GM10266 (cell line): Measurements from ENCODE around the gene SGPL1.

ENCODE experiments used
- DNase-seq: peaks from one replicate; pipeline ENCODE4 v3.0.0; 2012; ENCODE audit errors: extremely low spot score
- CTCF ChIP-seq: IDR thresholded peaks from 2 replicates; pipeline ENCODE4 v1.5.1; 2012; ENCODE audit warnings: mild to moderate bottlenecking, low read depth; ENCODE audit not compliant: control insufficient read depth, insufficient read depth; ENCODE audit errors: missing control alignments

SGPL1 gene

GRCh38 chr10:70909326-70909935 lies 93.7 kb downstream of the SGPL1 start:
- no peak for DNase-seq
- TF ChIP-seq CTCF = no peak

DNA sequence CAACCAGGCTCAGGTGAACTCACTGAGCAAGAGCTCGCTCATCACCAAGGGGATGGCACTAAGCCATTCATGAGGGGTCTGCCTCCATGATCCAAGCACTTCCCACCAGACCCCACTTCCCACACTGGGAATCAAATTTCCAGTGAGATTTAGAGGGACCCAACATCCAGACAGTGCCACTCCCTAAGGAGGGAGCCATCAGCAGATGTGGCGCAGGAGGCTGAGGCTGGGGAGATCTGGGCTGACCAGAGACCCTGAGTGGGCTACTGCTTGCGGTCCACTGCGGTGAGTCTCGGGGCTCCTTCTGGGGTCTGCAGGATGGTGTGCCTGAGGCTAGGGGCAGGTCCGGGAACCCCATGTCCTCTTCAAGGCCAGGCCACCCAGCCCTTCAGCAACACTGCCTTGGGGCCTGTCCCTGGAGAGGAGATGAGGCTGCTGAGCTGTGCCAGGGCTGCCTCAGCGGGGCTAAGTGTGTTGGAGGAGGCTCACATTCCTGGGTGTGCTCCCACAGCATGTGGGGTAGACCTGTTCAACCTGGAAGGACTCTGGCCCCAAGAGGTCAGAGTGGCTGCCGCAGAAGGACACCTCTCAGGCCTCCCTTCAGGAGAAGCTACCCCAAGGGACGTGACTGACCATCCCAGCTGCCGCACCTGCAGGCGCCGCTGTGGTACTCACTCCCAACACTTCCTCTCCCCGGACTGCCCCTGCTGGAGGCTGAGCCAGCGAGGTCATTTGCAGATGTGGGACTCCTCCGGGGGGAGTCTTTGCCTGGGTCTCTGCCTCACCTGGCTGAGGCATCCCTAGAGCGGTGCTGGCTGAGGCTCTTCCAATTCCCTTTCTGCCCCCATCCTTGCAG lies 95.0 kb downstream of the SGPL1 start:
- TF ChIP-seq CTCF = no peak
- no peak for DNase-seq

GRCh38 chr10:70911386-70911785 lies 95.6 kb downstream of the SGPL1 start:
- TF ChIP-seq CTCF = no peak

GRCh38 chr10:70912556-70912955 lies 96.8 kb downstream of the SGPL1 start:
- DNase-seq = no peak
- no peak for TF ChIP-seq CTCF

More at GRCh38 chr10:70911386-70911785, 95.6 kb downstream of the SGPL1 start:
- no peak for DNase-seq

DNA sequence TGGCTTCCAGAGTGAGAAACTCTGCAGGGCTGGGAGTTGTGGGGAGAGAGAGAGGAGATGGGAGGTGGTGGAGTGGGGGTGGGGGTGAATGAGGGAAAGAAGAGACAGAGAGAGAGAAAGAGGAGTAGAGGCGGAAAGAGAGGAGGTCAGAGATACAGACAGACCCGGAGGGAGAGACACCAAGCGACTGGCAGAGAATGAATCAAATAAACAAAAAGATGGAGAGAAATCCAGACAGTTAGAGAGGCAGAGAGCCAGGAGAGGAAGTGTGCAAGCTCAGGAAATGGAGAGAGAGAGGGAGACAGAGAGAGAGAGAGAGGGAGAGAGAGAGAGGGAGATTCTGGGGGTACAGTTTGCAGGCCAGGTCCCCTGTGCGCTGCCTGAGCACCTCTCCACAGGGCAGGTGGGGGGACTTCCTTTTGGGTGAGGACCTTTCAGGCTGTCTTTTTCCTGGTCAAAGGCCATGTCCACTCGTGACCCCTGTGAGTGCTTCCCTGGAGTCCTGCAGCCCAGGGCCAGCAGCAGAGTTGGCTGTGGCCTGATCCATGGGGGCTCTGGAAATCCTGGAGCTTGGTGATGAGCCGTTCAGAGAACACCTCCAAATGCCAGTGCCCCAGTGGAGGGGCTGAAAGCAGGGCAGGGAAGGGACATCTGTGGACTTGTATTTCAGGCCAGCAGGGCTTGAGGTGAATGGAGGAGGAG lies 97.6 kb downstream of the SGPL1 start:
- no peak for TF ChIP-seq CTCF
- no peak for DNase-seq

DNA sequence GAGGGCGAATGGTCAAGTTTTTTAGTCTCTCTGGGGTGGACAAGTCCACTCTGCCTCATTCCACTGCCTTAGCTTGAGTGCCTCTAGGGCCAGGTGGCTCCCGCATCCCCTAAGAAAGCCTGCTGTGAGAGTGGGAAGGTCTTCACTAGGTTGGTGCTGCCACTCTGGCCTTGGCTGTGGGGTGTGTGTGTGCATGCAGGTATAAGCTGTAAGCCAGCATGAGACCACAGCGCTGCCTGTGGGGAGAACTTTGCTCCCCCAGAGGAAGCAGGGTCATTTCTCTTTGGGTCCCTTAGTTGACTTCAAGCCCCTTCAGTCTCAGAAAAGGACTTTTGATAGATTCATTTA lies 98.1 kb downstream of the SGPL1 start:
- no peak for TF ChIP-seq CTCF
- DNase-seq = no peak
